AG09319 (cell line): ENCODE results near the gene NCBP3.

ENCODE experiments used
- DNase-seq: peaks from one replicate; pipeline ENCODE4 v3.0.0-alpha.2; 2010; ENCODE audit warnings: low read depth; ENCODE audit errors: extremely low read depth
- TF ChIP-seq, protein P1 (sequence below): IDR thresholded peaks from 2 replicates; pipeline ENCODE4 v1.5.1; 2011; ENCODE audit warnings: low read depth, mild to moderate bottlenecking, inconsistent platforms, low read length, moderate library complexity

The NCBP3 gene

GRCh38 chr17:3782751-3783150 is 63.3 kb downstream of the NCBP3 start:
- no peak for DNase-seq

GRCh38 chr17:3780986-3781385 is 65.1 kb downstream of the NCBP3 start:
- no peak for DNase-seq
- TF ChIP-seq, protein P1, sequence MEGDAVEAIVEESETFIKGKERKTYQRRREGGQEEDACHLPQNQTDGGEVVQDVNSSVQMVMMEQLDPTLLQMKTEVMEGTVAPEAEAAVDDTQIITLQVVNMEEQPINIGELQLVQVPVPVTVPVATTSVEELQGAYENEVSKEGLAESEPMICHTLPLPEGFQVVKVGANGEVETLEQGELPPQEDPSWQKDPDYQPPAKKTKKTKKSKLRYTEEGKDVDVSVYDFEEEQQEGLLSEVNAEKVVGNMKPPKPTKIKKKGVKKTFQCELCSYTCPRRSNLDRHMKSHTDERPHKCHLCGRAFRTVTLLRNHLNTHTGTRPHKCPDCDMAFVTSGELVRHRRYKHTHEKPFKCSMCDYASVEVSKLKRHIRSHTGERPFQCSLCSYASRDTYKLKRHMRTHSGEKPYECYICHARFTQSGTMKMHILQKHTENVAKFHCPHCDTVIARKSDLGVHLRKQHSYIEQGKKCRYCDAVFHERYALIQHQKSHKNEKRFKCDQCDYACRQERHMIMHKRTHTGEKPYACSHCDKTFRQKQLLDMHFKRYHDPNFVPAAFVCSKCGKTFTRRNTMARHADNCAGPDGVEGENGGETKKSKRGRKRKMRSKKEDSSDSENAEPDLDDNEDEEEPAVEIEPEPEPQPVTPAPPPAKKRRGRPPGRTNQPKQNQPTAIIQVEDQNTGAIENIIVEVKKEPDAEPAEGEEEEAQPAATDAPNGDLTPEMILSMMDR, result no peak

More at GRCh38 chr17:3782751-3783150, 63.3 kb downstream of the NCBP3 start:
- TF ChIP-seq, protein P1, result no peak

GRCh38 chr17:3777366-3778120 is 68.5 kb downstream of the NCBP3 start:
- TF ChIP-seq, protein P1, result no peak

DNA sequence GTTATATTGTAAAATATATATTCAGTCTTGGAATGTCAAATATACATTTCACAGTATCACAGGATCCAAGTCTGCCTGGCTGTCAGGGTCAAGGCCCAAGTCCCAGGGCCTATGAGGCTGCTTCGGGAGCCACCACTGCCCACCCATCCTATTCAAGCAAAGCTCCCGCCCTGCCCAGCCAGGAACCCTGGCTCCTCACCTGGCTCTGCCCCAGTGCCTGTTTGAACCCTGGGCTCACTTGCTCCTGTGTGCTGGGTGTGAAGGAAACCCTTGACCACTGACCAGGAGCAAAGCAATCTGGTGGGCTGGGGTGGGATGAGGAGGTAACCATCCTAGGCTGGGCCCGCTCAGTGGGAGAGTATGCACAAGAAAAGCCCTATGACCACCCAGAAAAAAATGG is 72.1 kb downstream of the NCBP3 start:
- no peak for DNase-seq
- TF ChIP-seq, protein P1, result no peak

More at GRCh38 chr17:3777366-3778120, 68.5 kb downstream of the NCBP3 start:
- DNase-seq, result no peak

GRCh38 chr17:3773511-3773910 is 72.5 kb downstream of the NCBP3 start:
- DNase-seq, result no peak
- TF ChIP-seq, protein P1, result no peak

GRCh38 chr17:3772764-3773163 is 73.3 kb downstream of the NCBP3 start:
- TF ChIP-seq, protein P1, result no peak
- DNase-seq, result no peak

DNA sequence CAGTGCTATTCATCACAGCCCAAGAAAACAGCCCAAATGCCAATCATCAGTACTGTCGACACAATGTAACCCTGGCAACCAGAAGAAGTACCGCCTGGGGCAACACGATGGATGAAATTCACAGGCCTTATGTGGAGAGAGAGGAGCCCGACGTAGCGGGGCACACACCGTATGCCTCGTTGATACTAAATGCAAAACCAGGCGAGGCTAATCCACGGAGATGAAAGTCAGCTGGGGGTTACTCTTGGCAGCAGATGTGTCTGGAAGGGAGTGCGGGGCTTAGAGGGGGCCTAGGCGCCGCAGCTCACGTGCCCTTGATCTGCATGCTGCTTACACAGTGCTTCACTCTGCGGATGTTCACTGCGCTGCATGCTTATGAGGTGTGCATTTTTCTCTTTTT is 74.9 kb downstream of the NCBP3 start:
- TF ChIP-seq, protein P1, result no peak

More for the DNA sequence above, 74.9 kb downstream of the NCBP3 start:
- no peak for DNase-seq
